Cardiac muscle cell (in vitro differentiated cells and primary cell): ENCODE results near the gene DAP3. TPM values are rescaled to one million over a fixed set of nuclear protein-coding genes. Genes with fewer than 3 reads are reported as not detected.

Source experiments
- DNase-seq, 2 donors: peaks; one replicate each; pipeline versions ENCODE4 v3.0.0 to v3.0.0-alpha.2; 2010 to 2017; ENCODE audit warnings: low read depth in 1 of 2, low spot score in 1 of 2
- H3K27ac ChIP-seq: fragments of 200-600 bp; sonication (generic); 2 replicates; pipeline ENCODE4 v1.5.1; 2016
- H3K27me3 ChIP-seq: fragments of 200-600 bp; sonication (generic); 2 replicates; pipeline ENCODE4 v1.6.0; 2016; ENCODE audit warnings: control low read depth
- H3K36me3 ChIP-seq: fragments of 200-600 bp; sonication (generic); 2 replicates; pipeline ENCODE4 v1.5.1; 2016; ENCODE audit warnings: control low read depth
- H3K4me1 ChIP-seq: fragments of 200-600 bp; sonication (generic); 2 replicates; pipeline ENCODE4 v1.8.1; 2017; ENCODE audit warnings: low read depth, mild to moderate bottlenecking, mixed run types
- H3K4me3 ChIP-seq: fragments of 200-600 bp; sonication (generic); 2 replicates; pipeline ENCODE4 v1.5.1; 2016; ENCODE audit warnings: mild to moderate bottlenecking
- H3K9me3 ChIP-seq: fragments of 200-600 bp; sonication (generic); 2 replicates; pipeline ENCODE4 v1.5.1; 2017; ENCODE audit warnings: low read depth, mild to moderate bottlenecking, control low read depth
- CTCF ChIP-seq: IDR thresholded peaks from 2 replicates; pipeline ENCODE4 v1.5.1; 2012; ENCODE audit warnings: low read depth, mild to moderate bottlenecking, low read length
- polyA plus RNA-seq: library from polyadenylated mRNA; unstranded; fragments of >200 nt; fragmentation: Nextera tagmentation; extraction: Ambion mirVana; gene quantifications from 2 replicates; pipeline ENCODE4 v1.2.1, GENCODE V29; 2016
- total RNA-seq: library from RNA; depleted of rRNA; stranded (reverse); fragments of >200 nt; gene quantifications from 2 replicates; pipeline ENCODE4 v1.2.3, GENCODE V29; 2016

Gene DAP3
- total and polyA plus RNA-seq, 2 experiments from 2014 or later, result 91.2 to 116 TPM

DNA sequence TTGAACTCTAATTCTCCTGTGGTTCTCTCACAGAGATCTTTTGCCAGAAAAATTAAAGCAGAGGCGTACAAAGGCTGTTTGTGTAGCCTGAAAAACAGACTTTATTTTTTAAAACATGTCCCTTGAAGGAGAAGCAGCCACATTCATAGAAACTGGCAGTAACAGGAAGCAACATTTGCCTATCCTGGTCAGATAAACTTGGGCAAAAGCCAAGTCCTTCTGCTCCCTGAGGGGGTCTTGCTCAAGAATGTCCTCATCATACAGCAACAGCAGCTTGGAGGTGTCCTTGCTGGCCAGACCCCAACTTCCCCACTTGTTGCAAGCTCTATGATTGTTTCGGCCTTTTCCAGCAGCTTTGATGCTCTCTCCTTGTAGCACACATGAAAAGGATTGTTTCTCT, 42.6 kb upstream of the DAP3 start:
- Histone ChIP-seq H3K4me1 (no peaks in the 10 kb centered on the region), H3K9me3 (no peaks in the 10 kb centered on the region), H3K36me3 (no peaks in the 10 kb centered on the region), H3K27ac (no peak overlapping the region), H3K27me3 (no peaks in the 10 kb centered on the region), H3K4me3 (no peak overlapping the region)
- DNase-seq, result peak in 1 of 2 donors; percentile 80
- no peak for TF ChIP-seq CTCF

DNA sequence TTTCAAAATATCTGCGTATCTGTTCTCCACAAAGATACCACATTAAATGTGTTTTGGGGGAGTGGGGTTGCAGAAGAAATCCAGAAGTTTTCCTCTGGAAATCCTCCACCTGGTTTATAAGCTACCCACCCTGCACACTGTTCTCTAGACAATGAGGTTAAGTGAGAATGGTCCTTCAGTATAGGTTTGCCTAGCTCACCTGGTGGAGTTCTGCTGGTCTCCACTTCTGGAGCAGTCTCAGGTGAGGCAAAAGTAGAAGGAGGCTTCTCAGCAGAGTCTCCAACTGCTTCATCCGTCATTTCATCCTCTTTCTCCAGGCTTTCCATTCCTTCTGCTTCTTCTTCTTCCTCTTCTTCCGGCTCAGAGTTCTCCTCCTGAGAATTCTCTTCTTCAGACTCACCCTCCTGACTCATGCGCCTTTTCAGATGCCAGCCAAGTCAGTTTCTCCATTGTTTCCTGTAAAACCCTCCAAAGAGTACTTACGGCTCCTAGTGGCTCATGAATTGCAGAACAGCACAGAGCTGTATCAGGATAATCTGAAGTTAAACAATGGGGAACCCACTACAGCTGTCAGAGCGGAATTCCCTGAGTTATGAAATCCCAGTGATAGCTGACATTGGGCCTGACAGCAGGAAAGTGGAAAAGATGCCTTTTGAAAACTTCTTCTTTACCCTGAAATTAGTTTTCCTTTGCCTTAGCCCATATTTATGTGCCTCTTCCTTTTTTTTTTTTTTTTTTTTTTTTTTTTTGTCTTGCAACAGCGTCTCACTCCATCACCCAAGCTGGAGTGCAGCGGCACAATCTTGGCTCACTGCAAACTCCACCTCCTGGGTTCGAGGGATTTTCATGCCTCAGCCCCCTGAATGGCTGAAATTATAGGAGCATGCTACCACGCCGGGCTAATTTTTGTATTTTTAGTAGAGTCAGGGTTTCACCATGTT, 40.4 kb upstream of the DAP3 start:
- Histone ChIP-seq H3K4me3 (no peak overlapping the region), H3K27ac (no peak overlapping the region), H3K27me3 (no peaks in the 10 kb centered on the region), H3K9me3 (no peaks in the 10 kb centered on the region), H3K36me3 (no peaks in the 10 kb centered on the region), H3K4me1 (no peaks in the 10 kb centered on the region)
- peak; percentile 17 to 95 for DNase-seq
- peak; percentile 68 for TF ChIP-seq CTCF

DNA sequence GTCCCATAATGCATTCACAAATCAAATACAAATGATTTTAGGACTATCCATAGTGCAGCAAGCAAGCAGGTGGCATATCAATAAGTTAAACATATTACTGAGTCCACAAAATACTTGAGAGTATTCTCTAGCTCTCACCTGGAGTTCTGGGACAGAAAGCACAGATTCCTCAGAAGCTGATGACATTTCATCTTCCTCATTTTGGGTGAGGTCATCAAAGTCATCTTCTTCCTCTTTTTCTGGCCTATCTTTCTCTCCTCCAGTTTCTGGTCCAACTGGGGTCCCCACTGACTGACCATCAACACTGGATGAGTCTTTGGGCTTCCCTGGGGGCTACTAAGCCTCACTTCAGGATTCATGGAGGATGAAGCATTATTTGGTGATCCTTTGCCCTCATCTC, 39.2 kb upstream of the DAP3 start:
- H3K36me3 ChIP-seq, result no peaks in the 10 kb centered on the region
- H3K27me3 ChIP-seq, result no peaks in the 10 kb centered on the region
- H3K4me3 ChIP-seq, result no peak overlapping the region
- H3K9me3 ChIP-seq, result no peaks in the 10 kb centered on the region
- no peaks in the 10 kb centered on the region for H3K4me1 ChIP-seq
- no peak for TF ChIP-seq CTCF
- H3K27ac ChIP-seq, result no peak overlapping the region
- DNase-seq, result no peak

DNA sequence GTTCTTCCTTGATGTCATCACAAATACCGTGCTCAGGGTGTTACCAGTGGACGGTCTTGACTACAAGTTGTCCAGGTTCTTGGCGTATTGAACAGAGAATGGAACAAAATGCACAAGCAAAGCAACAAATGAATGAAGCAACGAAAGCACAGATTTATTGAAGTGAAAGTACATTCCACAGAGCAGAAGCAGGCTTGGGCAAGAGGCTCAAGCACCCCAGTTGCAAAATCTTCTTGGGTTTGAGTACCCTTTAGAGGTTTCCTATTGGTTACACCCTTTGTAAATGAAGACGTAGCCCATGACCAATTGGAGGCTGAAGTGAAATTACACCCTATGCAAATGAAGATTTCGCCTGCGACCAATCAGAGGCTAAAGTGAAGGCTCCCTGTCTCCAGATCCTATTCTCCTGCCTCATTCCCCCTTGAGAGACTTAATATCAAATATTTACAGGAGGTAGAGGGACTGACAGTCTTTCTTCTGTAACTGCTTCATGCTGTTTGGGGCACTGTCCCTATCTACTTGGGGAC, 38.6 kb upstream of the DAP3 start:
- H3K27ac ChIP-seq, result no peak overlapping the region
- H3K36me3 ChIP-seq, result no peaks in the 10 kb centered on the region

More for the DNA sequence above, 38.6 kb upstream of the DAP3 start:
- no peak for DNase-seq
- Histone ChIP-seq H3K4me1 (no peaks in the 10 kb centered on the region), H3K4me3 (no peak overlapping the region), H3K27me3 (no peaks in the 10 kb centered on the region), H3K9me3 (no peaks in the 10 kb centered on the region)
- no peak for TF ChIP-seq CTCF
